BJ (cell line): ENCODE measurements around the gene CFL2. TPM values are rescaled to one million over a fixed set of nuclear protein-coding genes. Genes with fewer than 3 reads are reported as not detected.

Source experiments
- CTCF ChIA-PET: fragments of 350-600 bp; formaldehyde crosslinking; extraction: SDS; loops from one replicate; lab custom pipeline; 2021; ENCODE audit warnings: antibody characterized with exemption, inconsistent platforms; lab: Yijun Ruan, JAX
- POLR2A ChIA-PET: fragments of 300-600 bp; sonication (Branson Sonifier 250); formaldehyde crosslinking; extraction: SDS; loops from one replicate; lab custom pipeline; 2021; ENCODE audit warnings: antibody characterized with exemption; lab: Charles Lee
- DNase-seq: peaks from one replicate; pipeline ENCODE4 v3.0.0-alpha.2; 2011; ENCODE audit warnings: low read depth
- H3K27me3 ChIP-seq: 2 replicates; pipeline ENCODE4 v1.6.0; 2011; ENCODE audit warnings: low read length; ENCODE audit not compliant: control insufficient read depth, insufficient read depth
- H3K36me3 ChIP-seq: 2 replicates; pipeline ENCODE4 v1.5.1; 2011; ENCODE audit warnings: low read length; ENCODE audit not compliant: control insufficient read depth, insufficient read depth
- H3K4me3 ChIP-seq: 2 replicates; pipeline ENCODE4 v1.5.1; 2011; ENCODE audit warnings: low read depth, mild to moderate bottlenecking, control low read depth, low read length
- polyA plus RNA-seq: library from polyadenylated mRNA; depleted of rRNA; stranded (reverse); fragments of >200 nt; gene quantifications from 2 replicates; pipeline ENCODE4 v1.2.3, GENCODE V29; 2011
- TF ChIP-seq, protein P1 (sequence below): IDR thresholded peaks from 2 replicates; pipeline ENCODE4 v1.5.1; 2011; ENCODE audit warnings: low read depth, mild to moderate bottlenecking, control low read depth, inconsistent platforms, low read length, moderate library complexity; ENCODE audit not compliant: insufficient read depth

Gene CFL2
- polyA plus RNA-seq, 1 experiment = 81.4 TPM

DNA sequence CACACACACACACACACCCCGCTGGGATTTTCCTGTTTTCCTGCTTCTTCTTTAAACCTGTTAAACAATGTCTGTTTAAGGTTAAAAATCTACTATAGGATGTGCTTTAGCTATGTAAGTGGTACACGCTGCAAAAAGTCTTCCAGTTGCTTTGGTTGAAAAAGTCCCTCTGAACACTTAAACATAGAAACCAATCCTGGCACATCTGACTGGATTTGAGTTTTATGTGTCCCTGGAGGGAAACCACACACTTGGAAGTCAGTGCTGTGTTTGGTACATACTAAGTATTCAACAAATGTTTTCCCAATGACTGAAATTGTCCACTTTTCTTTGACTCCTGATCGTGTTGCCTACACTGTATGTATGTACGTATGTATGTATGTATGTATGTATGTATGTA, 22.0 kb downstream of the CFL2 start:
- TF ChIP-seq, protein P1, sequence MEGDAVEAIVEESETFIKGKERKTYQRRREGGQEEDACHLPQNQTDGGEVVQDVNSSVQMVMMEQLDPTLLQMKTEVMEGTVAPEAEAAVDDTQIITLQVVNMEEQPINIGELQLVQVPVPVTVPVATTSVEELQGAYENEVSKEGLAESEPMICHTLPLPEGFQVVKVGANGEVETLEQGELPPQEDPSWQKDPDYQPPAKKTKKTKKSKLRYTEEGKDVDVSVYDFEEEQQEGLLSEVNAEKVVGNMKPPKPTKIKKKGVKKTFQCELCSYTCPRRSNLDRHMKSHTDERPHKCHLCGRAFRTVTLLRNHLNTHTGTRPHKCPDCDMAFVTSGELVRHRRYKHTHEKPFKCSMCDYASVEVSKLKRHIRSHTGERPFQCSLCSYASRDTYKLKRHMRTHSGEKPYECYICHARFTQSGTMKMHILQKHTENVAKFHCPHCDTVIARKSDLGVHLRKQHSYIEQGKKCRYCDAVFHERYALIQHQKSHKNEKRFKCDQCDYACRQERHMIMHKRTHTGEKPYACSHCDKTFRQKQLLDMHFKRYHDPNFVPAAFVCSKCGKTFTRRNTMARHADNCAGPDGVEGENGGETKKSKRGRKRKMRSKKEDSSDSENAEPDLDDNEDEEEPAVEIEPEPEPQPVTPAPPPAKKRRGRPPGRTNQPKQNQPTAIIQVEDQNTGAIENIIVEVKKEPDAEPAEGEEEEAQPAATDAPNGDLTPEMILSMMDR = no peak
- ChIA-PET CTCF (interaction anchor here (1.0 kb wide), 1 partner anchor 13 kb away, joined by 3 read pairs; no protein-coding TSS in a partner anchor), POLR2A (no interaction called here)
- H3K36me3 ChIP-seq = no peaks in the 10 kb centered on the region
- no peaks in the 10 kb centered on the region for H3K27me3 ChIP-seq
- no peak overlapping the region for H3K4me3 ChIP-seq
- DNase-seq = no peak

DNA sequence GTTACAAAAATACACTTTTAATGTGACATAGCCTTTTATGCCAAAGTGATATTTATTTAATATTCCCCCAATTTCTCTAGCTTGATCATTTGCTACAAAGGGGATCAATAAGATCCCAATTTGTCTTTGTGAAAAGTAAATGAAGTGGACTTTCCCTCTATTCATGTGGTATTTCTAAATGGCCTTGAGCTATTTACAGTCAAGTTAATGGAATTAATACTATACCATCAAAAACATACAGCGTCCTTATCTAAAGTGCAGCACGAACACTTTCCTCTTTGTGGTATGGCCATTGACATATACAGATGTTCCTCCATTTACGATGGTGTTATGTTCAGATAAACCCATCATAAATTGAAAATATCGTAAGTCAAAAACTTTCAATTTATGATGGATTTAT, 23.2 kb downstream of the CFL2 start:
- H3K27me3 ChIP-seq = no peaks in the 10 kb centered on the region
- no peak overlapping the region for H3K4me3 ChIP-seq
- ChIA-PET CTCF (interaction anchor here (1.0 kb wide), 1 partner anchor 14 kb away, joined by 3 read pairs; no protein-coding TSS in a partner anchor), POLR2A (interaction anchor here (0.6 kb wide), 1 partner anchor 18 kb away, joined by 13 read pairs; no protein-coding TSS in a partner anchor)
- no peaks in the 10 kb centered on the region for H3K36me3 ChIP-seq
- TF ChIP-seq, protein P1 = no peak
- DNase-seq = no peak

DNA sequence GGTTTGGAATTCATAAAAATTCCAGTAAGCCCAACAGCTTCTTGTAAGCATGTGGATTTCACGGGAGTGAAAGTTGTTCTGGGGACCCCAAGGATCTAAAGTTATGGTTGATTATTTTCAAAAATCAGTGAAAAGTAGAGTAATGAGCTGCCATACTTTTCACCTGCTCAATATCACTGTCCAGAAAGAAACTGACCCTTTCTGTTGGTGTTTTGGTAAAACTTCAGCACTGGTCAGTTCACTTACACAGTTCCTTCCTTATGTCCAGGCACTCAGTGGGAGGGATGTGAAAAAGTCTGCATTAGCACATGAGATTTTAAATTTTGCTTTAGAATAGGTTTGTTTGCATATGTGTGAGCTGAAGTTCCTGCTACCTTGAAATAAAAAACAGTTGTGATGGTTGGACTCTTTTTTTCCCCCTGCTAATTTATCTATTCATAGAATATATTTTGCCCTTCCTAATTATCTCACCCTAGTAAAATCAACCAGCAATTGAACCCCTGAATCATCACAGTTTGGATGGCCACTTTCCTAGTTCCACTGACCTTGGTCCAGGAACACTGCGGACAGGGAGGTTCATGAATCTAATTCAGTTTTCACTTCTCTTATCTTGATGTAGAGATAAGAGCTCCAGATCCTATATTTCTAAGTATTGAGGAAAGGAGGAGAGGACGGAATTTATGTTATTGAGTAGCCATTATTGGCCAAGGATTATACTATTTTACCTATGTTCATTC, 25.8 kb downstream of the CFL2 start:
- H3K4me3 ChIP-seq = no peak overlapping the region
- TF ChIP-seq, protein P1 = no peak
- no peaks in the 10 kb centered on the region for H3K36me3 ChIP-seq
- DNase-seq = no peak
- ChIA-PET CTCF (interaction anchor here (1.1 kb wide), 2 partner anchors 12 to 16 kb away, joined by 3 read pairs; no protein-coding TSS in a partner anchor), POLR2A (no interaction called here)
- no peaks in the 10 kb centered on the region for H3K27me3 ChIP-seq

DNA sequence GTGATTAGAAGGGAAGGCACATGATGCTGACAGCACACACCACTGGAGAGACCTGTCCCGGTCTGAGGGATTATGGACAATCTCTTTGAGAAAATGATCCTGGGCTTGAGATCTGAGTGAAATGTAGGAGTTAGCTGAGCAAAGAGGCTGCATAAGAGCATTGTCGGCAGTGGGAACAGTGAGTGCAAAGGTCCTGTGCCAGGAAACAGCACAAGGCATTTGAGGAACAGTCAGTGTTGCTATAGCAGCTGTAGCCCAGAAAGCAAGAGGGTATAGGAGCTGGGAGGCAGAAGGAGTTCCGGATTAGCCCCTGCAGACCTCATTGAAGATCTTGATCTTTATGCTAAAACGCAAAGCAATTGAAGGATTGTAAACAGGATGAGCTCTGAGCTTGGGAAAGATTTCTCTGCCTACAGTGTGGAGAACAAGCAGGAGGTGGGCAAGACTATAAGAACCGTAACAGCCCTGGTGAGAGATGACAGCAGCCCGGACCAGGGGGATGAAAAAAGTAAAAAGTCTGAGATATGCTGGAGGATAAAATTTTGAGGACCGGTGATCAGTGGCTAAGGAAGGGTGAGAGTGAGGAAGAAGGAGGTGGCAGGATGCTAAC, 28.5 kb downstream of the CFL2 start:
- no peak for DNase-seq
- CTCF ChIA-PET = interaction anchor here (1.1 kb wide), 1 partner anchor 37 kb away, joined by 3 read pairs; no protein-coding TSS in a partner anchor
- no peaks in the 10 kb centered on the region for H3K27me3 ChIP-seq
- no peaks in the 10 kb centered on the region for H3K36me3 ChIP-seq
- POLR2A ChIA-PET = no interaction called here
- TF ChIP-seq, protein P1 = no peak
- no peak overlapping the region for H3K4me3 ChIP-seq

DNA sequence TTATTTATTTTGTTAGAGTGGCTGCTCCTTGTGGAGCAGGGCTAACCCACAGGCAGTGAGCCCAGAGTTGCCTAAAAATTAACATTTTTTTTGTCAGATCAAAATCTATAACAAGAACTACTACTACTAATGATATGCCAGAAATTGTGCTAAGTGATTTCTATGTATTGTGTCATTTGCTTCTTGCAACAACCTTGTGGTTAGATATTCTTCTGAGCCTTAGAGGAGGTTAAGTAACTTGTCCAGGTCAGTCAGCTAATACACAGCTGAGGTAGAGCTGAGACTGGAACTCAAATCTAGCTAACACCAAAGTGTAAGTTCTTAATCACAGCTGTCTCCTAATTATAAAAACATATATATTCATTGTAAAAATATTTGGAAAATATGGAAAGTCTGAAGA, 29.8 kb downstream of the CFL2 start:
- DNase-seq = no peak
- H3K4me3 ChIP-seq = no peak overlapping the region
- TF ChIP-seq, protein P1 = no peak
- POLR2A ChIA-PET = no interaction called here
- no peaks in the 10 kb centered on the region for H3K36me3 ChIP-seq
- no peaks in the 10 kb centered on the region for H3K27me3 ChIP-seq
- CTCF ChIA-PET = no interaction called here
